Measurements from ENCODE around the gene CCDC177. TPM values are rescaled to one million over a fixed set of nuclear protein-coding genes. Genes with fewer than 3 reads are reported as not detected.

CCDC177 gene
- polyA plus RNA-seq, 2 of the 4 experiments (the other 2 are of a cell fraction), result not detected

DNA sequence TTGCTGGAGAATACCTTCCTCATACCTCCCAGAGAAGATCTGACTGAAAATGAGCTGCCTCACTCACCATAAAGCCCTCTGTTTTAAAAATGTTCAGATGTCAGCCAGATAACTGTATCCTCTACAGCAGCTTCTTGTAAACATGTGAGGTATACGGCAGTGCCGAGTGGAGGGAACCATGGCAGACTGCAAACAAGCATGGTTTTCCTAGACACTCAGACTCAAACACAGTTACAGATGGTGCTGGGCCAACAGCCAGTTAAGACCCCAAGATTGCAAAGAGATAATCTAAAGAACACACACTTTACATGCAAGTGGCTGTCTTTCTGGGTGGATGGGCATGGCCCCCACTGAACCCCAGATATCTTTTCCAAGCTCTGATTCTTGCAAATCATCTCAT lies 16.6 kb upstream of the CCDC177 start:
- ATAC-seq (no peak), FAIRE-seq (no peak), DNase-seq (ENCODE audit: low read depth in 1 of 2, low spot score in 1 of 2) (no peak)
- Histone ChIP-seq H3K4me3 (no peak overlapping the region), H3K4me1 (no peaks in the 10 kb centered on the region), H3K4me2 (no peak overlapping the region), H3K9me3 (no peaks in the 10 kb centered on the region), H3K27ac (no peak overlapping the region)
- POLR2A ChIA-PET, result interaction anchor here (1.2 to 1.3 kb wide), 2 partner anchors 20 to 175 kb away, joined by 3 read pairs; partner anchors contain the start of genes SRSF5 and SUSD6
- WGBS (ENCODE audit: missing lambda C conversion rate), result 81% methylated on average over 2 of the region's 2 CpGs
- TF ChIP-seq RCOR1 (IDR thresholded peaks at IDR 0.05; ENCODE audit: low read depth, low read length), result no peak
- no peak for TF ChIP-seq CEBPB (IDR thresholded peaks at IDR 0.05)
- no peak for TF ChIP-seq HOXB13 (CRISPR knock-in tag; IDR thresholded peaks at IDR 0.05; ENCODE audit: low read depth)
- TF ChIP-seq, protein P1, sequence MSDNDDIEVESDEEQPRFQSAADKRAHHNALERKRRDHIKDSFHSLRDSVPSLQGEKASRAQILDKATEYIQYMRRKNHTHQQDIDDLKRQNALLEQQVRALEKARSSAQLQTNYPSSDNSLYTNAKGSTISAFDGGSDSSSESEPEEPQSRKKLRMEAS (IDR thresholded peaks at IDR 0.05), result no peak
- no peak for TF ChIP-seq PHF8 (IDR thresholded peaks at IDR 0.05; ENCODE audit: borderline replicate concordance, low read depth)
- TF ChIP-seq EHMT2 (IDR thresholded peaks at IDR 0.05; ENCODE audit: low read depth), result no peak
- CTCF ChIA-PET, result interaction anchor here (1.0 to 6.1 kb wide), 4 partner anchors 16 to 140 kb away, joined by 3 to 33 read pairs (median 3); no protein-coding TSS in a partner anchor

DNA sequence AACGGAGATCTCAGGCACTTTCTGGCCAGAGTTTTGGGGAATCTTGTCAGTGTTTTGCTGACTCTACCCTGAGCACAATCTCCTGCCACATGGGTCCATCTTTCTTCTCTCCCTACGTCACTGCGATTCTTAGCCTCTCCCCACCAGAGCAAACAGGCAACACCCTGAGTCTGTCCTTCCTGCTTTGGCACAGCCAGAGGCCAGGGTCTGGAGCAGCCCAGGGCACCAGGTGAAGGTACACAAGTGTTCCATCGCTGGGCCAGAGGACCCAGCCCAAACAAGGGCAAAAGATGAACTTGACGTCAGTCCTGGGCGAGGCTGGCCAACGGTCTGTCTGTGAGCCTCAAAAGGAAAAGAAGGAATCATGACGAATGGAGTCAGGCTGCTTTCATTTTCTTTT lies 12.7 kb upstream of the CCDC177 start:
- TF ChIP-seq, protein P2, sequence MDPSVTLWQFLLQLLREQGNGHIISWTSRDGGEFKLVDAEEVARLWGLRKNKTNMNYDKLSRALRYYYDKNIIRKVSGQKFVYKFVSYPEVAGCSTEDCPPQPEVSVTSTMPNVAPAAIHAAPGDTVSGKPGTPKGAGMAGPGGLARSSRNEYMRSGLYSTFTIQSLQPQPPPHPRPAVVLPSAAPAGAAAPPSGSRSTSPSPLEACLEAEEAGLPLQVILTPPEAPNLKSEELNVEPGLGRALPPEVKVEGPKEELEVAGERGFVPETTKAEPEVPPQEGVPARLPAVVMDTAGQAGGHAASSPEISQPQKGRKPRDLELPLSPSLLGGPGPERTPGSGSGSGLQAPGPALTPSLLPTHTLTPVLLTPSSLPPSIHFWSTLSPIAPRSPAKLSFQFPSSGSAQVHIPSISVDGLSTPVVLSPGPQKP (IDR thresholded peaks at IDR 0.05; ENCODE audit: low read depth, low read length), result no peak
- TF ChIP-seq JUNB (IDR thresholded peaks at IDR 0.05) (no peak), RFX5 (IDR thresholded peaks at IDR 0.05) (no peak), CBX2 (IDR thresholded peaks at IDR 0.05; ENCODE audit: borderline replicate concordance, low read depth) (no peak), EHMT2 (IDR thresholded peaks at IDR 0.05; ENCODE audit: low read depth) (no peak), RNF2 (IDR thresholded peaks at IDR 0.05; ENCODE audit: borderline replicate concordance, low read depth) (no peak), FOSL2 (IDR thresholded peaks at IDR 0.05) (no peak), FOSL2 (CRISPR knock-in tag; IDR thresholded peaks at IDR 0.05) (no peak), MYC (IDR thresholded peaks at IDR 0.05; ENCODE audit: borderline replicate concordance, low read length) (no peak)
- TF ChIP-seq, protein P1 (IDR thresholded peaks at IDR 0.05), result no peak
- TF ChIP-seq, protein P3, sequence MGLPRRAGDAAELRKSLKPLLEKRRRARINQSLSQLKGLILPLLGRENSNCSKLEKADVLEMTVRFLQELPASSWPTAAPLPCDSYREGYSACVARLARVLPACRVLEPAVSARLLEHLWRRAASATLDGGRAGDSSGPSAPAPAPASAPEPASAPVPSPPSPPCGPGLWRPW (IDR thresholded peaks at IDR 0.05), result no peak
- 44% methylated on average over 8 of the region's 8 CpGs for WGBS (ENCODE audit: missing lambda C conversion rate)
- Histone ChIP-seq H3K4me2 (no peak overlapping the region), H3K27ac (no peak overlapping the region), H3K9me3 (no peaks in the 10 kb centered on the region), H3K4me3 (no peak overlapping the region), H3K4me1 (no peaks in the 10 kb centered on the region)
- ChIA-PET CTCF (interaction anchor here (0.9 to 5.0 kb wide), 5 partner anchors 15 to 140 kb away, joined by 4 to 56 read pairs (median 10); partner anchors contain the start of gene CCDC177), POLR2A (no interaction called here)
- FAIRE-seq (no peak), DNase-seq (ENCODE audit: low read depth in 1 of 2, low spot score in 1 of 2) (no peak), ATAC-seq (no peak)

DNA sequence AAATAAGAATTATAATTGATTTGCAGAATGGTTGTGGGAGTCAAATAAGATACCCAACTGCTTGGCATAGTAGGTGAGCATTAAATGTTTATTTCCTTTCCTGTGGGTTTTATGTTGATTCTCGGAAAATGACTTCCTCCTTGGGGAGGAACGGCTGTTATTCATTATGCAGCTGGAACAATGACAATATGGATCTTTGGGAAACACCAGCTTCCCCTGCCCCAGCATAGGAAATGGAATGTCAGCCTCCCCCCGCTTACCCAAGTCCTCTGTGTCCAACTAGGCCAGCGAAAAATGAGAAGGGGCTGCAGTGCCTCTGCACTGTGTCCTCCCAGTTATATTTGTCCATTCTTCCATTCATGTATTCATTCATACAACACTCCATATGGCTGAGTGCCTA lies 11.7 kb upstream of the CCDC177 start:
- Histone ChIP-seq H3K9me3 (no peaks in the 10 kb centered on the region), H3K4me3 (no peak overlapping the region), H3K4me2 (no peak overlapping the region), H3K4me1 (no peaks in the 10 kb centered on the region), H3K27ac (no peak overlapping the region)
- 90% methylated on average over 4 of the region's 4 CpGs for WGBS (ENCODE audit: missing lambda C conversion rate)
- TF ChIP-seq KDM5A (IDR thresholded peaks at IDR 0.05), result no peak
- DNase-seq (ENCODE audit: low read depth in 1 of 2, low spot score in 1 of 2), result no peak
- POLR2A ChIA-PET, result no interaction called here
- CTCF ChIA-PET, result interaction anchor here (0.9 to 5.0 kb wide), 14 partner anchors 8 to 543 kb away, joined by 3 to 56 read pairs (median 8); partner anchors contain the start of gene CCDC177
- no peak for ATAC-seq
- FAIRE-seq, result no peak

DNA sequence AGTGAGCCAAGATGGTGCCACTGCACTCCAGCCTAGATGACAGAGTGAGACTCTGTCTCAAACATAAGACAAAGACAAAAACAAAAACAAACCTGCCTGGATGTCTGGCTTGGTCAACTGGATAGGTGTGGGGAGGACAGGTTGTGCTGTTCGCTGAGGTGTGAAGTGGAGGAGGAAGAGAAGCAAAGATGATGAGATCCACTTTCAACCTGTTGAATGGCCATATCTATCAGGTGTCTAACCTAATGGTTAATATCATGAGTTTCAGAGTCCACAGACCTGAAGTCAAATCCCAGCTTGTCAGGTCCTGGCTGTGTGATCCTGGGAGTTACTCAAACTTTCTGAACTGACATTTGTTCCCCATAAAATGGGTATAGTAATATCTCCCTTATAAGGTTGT lies 9.7 kb upstream of the CCDC177 start:
- Histone ChIP-seq H3K4me3 (no peak overlapping the region), H3K27ac (no peak overlapping the region), H3K9me3 (no peaks in the 10 kb centered on the region), H3K4me1 (peaks cover 5% of the 10 kb centered on the region; the same call in 1 of the 3 replicates), H3K4me2 (no peak overlapping the region)
- no peak for TF ChIP-seq KDM5A (IDR thresholded peaks at IDR 0.05)
- POLR2A ChIA-PET, result no interaction called here
- no peak for FAIRE-seq
- no peak for DNase-seq (ENCODE audit: low read depth in 1 of 2, low spot score in 1 of 2)
- CTCF ChIA-PET, result interaction anchor here (0.6 to 5.0 kb wide), 59 partner anchors 8 to 733 kb away, joined by 3 to 56 read pairs (median 4); partner anchors contain the start of genes CCDC177 and SUSD6
- whole genome bisulfite sequencing (ENCODE audit: missing lambda C conversion rate), result 67% methylated on average over 1 of the region's 1 CpG
- ATAC-seq, result no peak
